ENCODE results near the gene UPK1B. TPM values are rescaled to one million over a fixed set of nuclear protein-coding genes. Genes with fewer than 3 reads are reported as not detected.

UPK1B gene
- total RNA-seq, 1 experiment from 2014 or later, result 1.0 TPM

- Mint-ChIP-seq H3K36me3 (ENCODE audit: insufficient read depth in 1 of 3, low read depth in 3 of 3) (peaks cover 0 to 13% (median 0%) of the 10 kb centered on the region in 3 experiments; a peak in 2 of 7 replicates), H3K4me3 (no peak within 1 kb of the TSS), H3K27me3 (ENCODE audit: low read depth) (peaks cover 9% of the 10 kb centered on the region), H3K9me3 (peaks cover 2 to 7% of the 10 kb centered on the region in 2 experiments; a peak in 3 of 5 replicates), H3K4me1 (peaks cover 3 to 4% of the 10 kb centered on the region in 2 experiments; a peak in 1 of 4 replicates), H3K27ac (peak within 1 kb of the TSS in 1 of 3 experiments; percentile 50; a peak in 2 of 7 replicates)
- Histone ChIP-seq H2AFZ (ENCODE audit: low read length) (no peak within 1 kb of the TSS), H3K18ac (ENCODE audit: insufficient read length, low read depth, low read length) (no peak within 1 kb of the TSS), H3K79me2 (ENCODE audit: insufficient read depth, low read length) (no peaks in the 10 kb centered on the region), H3K9me3 (ENCODE audit: control insufficient read depth, low read depth, low read length) (no peaks in the 10 kb centered on the region), H3K4me1 (ENCODE audit: insufficient read depth, low read length) (no peaks in the 10 kb centered on the region), H3K14ac (ENCODE audit: insufficient read depth, low read length) (no peak within 1 kb of the TSS), H2BK12ac (ENCODE audit: insufficient read length, low read depth, low read length) (no peak within 1 kb of the TSS), H3K27ac (ENCODE audit: insufficient read length, low read depth, low read length) (no peak within 1 kb of the TSS), H3T11ph (ENCODE audit: low read length) (no peak within 1 kb of the TSS), H4K8ac (replicated peaks; ENCODE audit: insufficient read length, low read depth, low read length) (no peak within 1 kb of the TSS), H3K4me2 (ENCODE audit: insufficient read depth, insufficient read length, low read length) (no peak within 1 kb of the TSS), H4K20me1 (ENCODE audit: control insufficient read depth, insufficient read depth, insufficient read length) (no peaks in the 10 kb centered on the region), H2BK5ac (ENCODE audit: insufficient read length, low read length) (no peak within 1 kb of the TSS), H2BK120ac (ENCODE audit: low read depth, low read length, poor library complexity, severe bottlenecking) (no peak within 1 kb of the TSS), H3K23me2 (ENCODE audit: insufficient read length, low read depth, low read length, poor library complexity, severe bottlenecking) (no peaks in the 10 kb centered on the region), H3K27me3 (ENCODE audit: insufficient read depth, low read length) (no peaks in the 10 kb centered on the region), H3K23ac (ENCODE audit: insufficient read length, low read depth, low read length) (no peak within 1 kb of the TSS), H2BK15ac (ENCODE audit: low read depth, low read length) (no peak within 1 kb of the TSS), H2BK20ac (ENCODE audit: low read depth, low read length, poor library complexity, severe bottlenecking) (no peak within 1 kb of the TSS), H3K4ac (ENCODE audit: low read depth, low read length) (no peak within 1 kb of the TSS), H4K5ac (ENCODE audit: insufficient read length, low read depth, low read length) (no peak within 1 kb of the TSS), H3K9ac (ENCODE audit: extremely low read depth, insufficient read length, low read length) (no peak within 1 kb of the TSS), H2AK5ac (ENCODE audit: insufficient read length, low read length) (no peak within 1 kb of the TSS), H4K91ac (ENCODE audit: insufficient read length, low read depth, low read length) (no peak within 1 kb of the TSS), H3K79me1 (ENCODE audit: insufficient read depth, low read depth, low read length, poor library complexity, severe bottlenecking) (no peaks in the 10 kb centered on the region), H3K56ac (ENCODE audit: insufficient read length, low read depth, low read length) (no peak within 1 kb of the TSS)
- no CpG with 5 or more reads among the region's 23 CpGs for WGBS (ENCODE audit: extremely low coverage, insufficient read length, low lambda C conversion rate)
- peak; percentile 79 for TF ChIP-seq CTCF (conservative IDR thresholded peaks at IDR 0.05)
- DNase-seq, result peak; percentile 65
Observed at GRCh38 chr3:119145500-119146167, 27.8 kb upstream of the UPK1B start, which contains the start of gene TEX55. Gene TEX55, plus strand, starts transcription at chr3:119146165. Its CDS starts 25 bp downstream, at chr3:119146190.
